NCI-H345 treated with DMSO at 0.1 percent for 48 hours (cell line): ENCODE measurements around the gene LANCL2.
"Not testable (repeated sequence)": the region's sequence is repeated elsewhere in the genome, so short reads cannot be mapped to it uniquely, and the experiment has no call there.

Experiments used
- DNase-seq: peaks from one replicate; lab custom pipeline; 2025; ENCODE audit not compliant: unreplicated experiment; lab: John Stamatoyannopoulos, UW

Gene LANCL2

GRCh38 chr7:55402506-55402905, 37.4 kb downstream of the LANCL2 start:
- not testable (repeated sequence) for DNase-seq

- peak; percentile 26 for DNase-seq
Measured at GRCh38 chr7:55405856-55406541, 40.9 kb downstream of the LANCL2 start.

- DNase-seq, result peak; percentile 77
Measured at GRCh38 chr7:55409482-55410225, 44.5 kb downstream of the LANCL2 start.

GRCh38 chr7:55410667-55411239, 45.6 kb downstream of the LANCL2 start:
- DNase-seq, result no peak

- DNase-seq, result no peak
Measured at GRCh38 chr7:55411844-55412243, 46.7 kb downstream of the LANCL2 start.

- peak; percentile 49 for DNase-seq
Measured at GRCh38 chr7:55413442-55413841, 48.3 kb downstream of the LANCL2 start.

- DNase-seq, result peak; percentile 78
Measured at GRCh38 chr7:55415173-55415778, 50.1 kb downstream of the LANCL2 start.

- not testable (repeated sequence) for DNase-seq
Measured at GRCh38 chr7:55417456-55417855, 52.3 kb downstream of the LANCL2 start.

GRCh38 chr7:55420530-55420929, 55.4 kb downstream of the LANCL2 start:
- DNase-seq, result no peak

GRCh38 chr7:55423277-55423711, 58.2 kb downstream of the LANCL2 start:
- DNase-seq, result no peak

- no peak for DNase-seq
Measured at GRCh38 chr7:55423891-55424290, 58.8 kb downstream of the LANCL2 start.

GRCh38 chr7:55425141-55425752, 60.1 kb downstream of the LANCL2 start:
- no peak for DNase-seq

- no peak for DNase-seq
Measured at GRCh38 chr7:55426676-55427075, 61.5 kb downstream of the LANCL2 start.

- DNase-seq, result no peak
Measured at GRCh38 chr7:55427342-55427741, 62.2 kb downstream of the LANCL2 start.

- DNase-seq, result peak; percentile 39
Measured at GRCh38 chr7:55427800-55428199, 62.7 kb downstream of the LANCL2 start.

- DNase-seq, result no peak
Measured at GRCh38 chr7:55429835-55430499, 64.8 kb downstream of the LANCL2 start.

GRCh38 chr7:55431898-55432297, 66.8 kb downstream of the LANCL2 start:
- no peak for DNase-seq

- no peak for DNase-seq
Measured at GRCh38 chr7:55432506-55432905, 67.4 kb downstream of the LANCL2 start.

- peak; percentile 64 for DNase-seq
Measured at GRCh38 chr7:55432939-55433784, 68.0 kb downstream of the LANCL2 start.

- no peak for DNase-seq
Measured at GRCh38 chr7:55435466-55435865, 70.3 kb downstream of the LANCL2 start.
